HepG2 (cell line): ENCODE results near the gene TK1. TPM values are rescaled to one million over a fixed set of nuclear protein-coding genes. Genes with fewer than 3 reads are reported as not detected.
A peak's percentile ranks its signal among the peaks of the same experiment; 100 is the strongest.

Experiments
- ARNTL ChIP-seq: sonication (generic); formaldehyde crosslinking; IDR thresholded peaks from 2 replicates; pipeline ENCODE4 v1.4.0; 2020; ENCODE audit warnings: mild to moderate bottlenecking, missing genetic modification reagents
- HOXA7 ChIP-seq: sonication (generic); formaldehyde crosslinking; IDR thresholded peaks from 2 replicates; pipeline ENCODE4 v1.8.1; 2022; ENCODE audit warnings: mild to moderate bottlenecking, missing genetic modification reagents, moderate library complexity
- JDP2 ChIP-seq: sonication (generic); formaldehyde crosslinking; IDR thresholded peaks from 2 replicates; pipeline ENCODE4 v1.8.1; 2022; ENCODE audit warnings: missing genetic modification reagents, borderline replicate concordance
- LCORL ChIP-seq, 2 experiments: fragments of 450-650 bp in 1 of 2; sonication (generic) in 1 of 2; formaldehyde crosslinking in 1 of 2; IDR thresholded peaks; 2 replicates each; pipeline versions ENCODE4 v1.5.0 to v1.6.1; 2017 to 2020; ENCODE audit warnings: antibody characterized with exemption in 1 of 2, missing genetic modification reagents in 1 of 2
- MXD4 ChIP-seq: IDR thresholded peaks from 2 replicates; pipeline ENCODE4 v1.6.1; 2016; ENCODE audit warnings: mild to moderate bottlenecking, missing biosample characterization, missing genetic modification reagents
- SRSF4 ChIP-seq: fragments of 200-400 bp; formaldehyde crosslinking; IDR thresholded peaks from one replicate; pipeline ENCODE4 v1.6.1; 2018; ENCODE audit warnings: mild to moderate bottlenecking, low read depth, low read length, moderate library complexity; ENCODE audit not compliant: poor library complexity, severe bottlenecking
- TEAD2 ChIP-seq: sonication (generic); formaldehyde crosslinking; IDR thresholded peaks from 2 replicates; pipeline ENCODE4 v1.9.0; 2021; ENCODE audit warnings: missing genetic modification reagents
- ZNF264 ChIP-seq: sonication (generic); formaldehyde crosslinking; IDR thresholded peaks from 2 replicates; pipeline ENCODE4 v1.4.0; 2020; ENCODE audit warnings: missing genetic modification reagents
- ZNF468 ChIP-seq: sonication (generic); formaldehyde crosslinking; IDR thresholded peaks from 2 replicates; pipeline ENCODE4 v1.8.0; 2022; ENCODE audit warnings: mild to moderate bottlenecking, moderate library complexity, missing genetic modification reagents
- ZNF772 ChIP-seq: sonication (generic); formaldehyde crosslinking; IDR thresholded peaks from 2 replicates; pipeline ENCODE4 v1.5.0; 2020; ENCODE audit warnings: mild to moderate bottlenecking, missing genetic modification reagents
- polyA plus RNA-seq, 8 experiments: library from polyadenylated mRNA; depleted of rRNA in 3 of 8; stranded (reverse) in 7 of 8; unstranded in 1 of 8; fragments of >200 nt; fragmentation: Illumina TruSeq in 4 of 8; extraction: Trizol in 4 of 8; gene quantifications; 2 replicates each; pipeline versions ENCODE4 v1.2.1 to v1.2.3, GENCODE V29; 2011 to 2016; ENCODE audit warnings: low read depth in 4 of 8, missing spikeins in 1 of 8, mixed read lengths in 1 of 8; ENCODE audit not compliant: insufficient read depth in 1 of 8
- total RNA-seq, 5 experiments: library from RNA; depleted of rRNA; stranded (reverse); fragments of >200 nt; fragmentation: Illumina TruSeq; extraction: Trizol; gene quantifications; 2 replicates each; pipeline ENCODE4 v1.2.3, GENCODE V29; 2016; ENCODE audit warnings: low read depth in 1 of 5
- TF ChIP-seq, protein P1 (sequence below): sonication (generic); formaldehyde crosslinking; IDR thresholded peaks from 2 replicates; pipeline ENCODE4 v1.4.0; 2020; ENCODE audit warnings: mild to moderate bottlenecking, missing genetic modification reagents
- TF ChIP-seq, protein P2 (sequence below): sonication (generic); formaldehyde crosslinking; conservative IDR thresholded peaks from 2 replicates; pipeline ENCODE4 v1.8.0; 2022; ENCODE audit warnings: low read depth, missing genetic modification reagents
- TF ChIP-seq, protein P3 (sequence below): sonication (generic); formaldehyde crosslinking; conservative IDR thresholded peaks from 2 replicates; pipeline ENCODE4 v1.8.0; 2022; ENCODE audit warnings: mild to moderate bottlenecking, moderate library complexity, missing genetic modification reagents
- TF ChIP-seq, protein P4 (sequence below): sonication (generic); formaldehyde crosslinking; conservative IDR thresholded peaks from 2 replicates; pipeline ENCODE4 v1.4.0; 2020; ENCODE audit warnings: missing genetic modification reagents

The TK1 gene
- total and polyA plus RNA-seq, 2 of the 13 experiments (the other 11 are each of a cell fraction or from before 2014, with no cell fraction given) = 45.0 to 96.0 TPM

- no peak for TF ChIP-seq JDP2
- no peak for TF ChIP-seq TEAD2
- peak; percentile 46; the same call in 1 of the 2 replicates for TF ChIP-seq ZNF772 (CRISPR knock-in tag)
- TF ChIP-seq SRSF4 = no peak
- TF ChIP-seq ARNTL (CRISPR knock-in tag) = no peak
- no peak for TF ChIP-seq LCORL (IDR thresholded peaks at IDR 0.05)
- no peak; the same call in 1 of the 2 replicates for TF ChIP-seq LCORL (CRISPR knock-in tag; IDR thresholded peaks at IDR 0.05)
- no peak for TF ChIP-seq ZNF264 (CRISPR knock-in tag)
- TF ChIP-seq, protein P1, sequence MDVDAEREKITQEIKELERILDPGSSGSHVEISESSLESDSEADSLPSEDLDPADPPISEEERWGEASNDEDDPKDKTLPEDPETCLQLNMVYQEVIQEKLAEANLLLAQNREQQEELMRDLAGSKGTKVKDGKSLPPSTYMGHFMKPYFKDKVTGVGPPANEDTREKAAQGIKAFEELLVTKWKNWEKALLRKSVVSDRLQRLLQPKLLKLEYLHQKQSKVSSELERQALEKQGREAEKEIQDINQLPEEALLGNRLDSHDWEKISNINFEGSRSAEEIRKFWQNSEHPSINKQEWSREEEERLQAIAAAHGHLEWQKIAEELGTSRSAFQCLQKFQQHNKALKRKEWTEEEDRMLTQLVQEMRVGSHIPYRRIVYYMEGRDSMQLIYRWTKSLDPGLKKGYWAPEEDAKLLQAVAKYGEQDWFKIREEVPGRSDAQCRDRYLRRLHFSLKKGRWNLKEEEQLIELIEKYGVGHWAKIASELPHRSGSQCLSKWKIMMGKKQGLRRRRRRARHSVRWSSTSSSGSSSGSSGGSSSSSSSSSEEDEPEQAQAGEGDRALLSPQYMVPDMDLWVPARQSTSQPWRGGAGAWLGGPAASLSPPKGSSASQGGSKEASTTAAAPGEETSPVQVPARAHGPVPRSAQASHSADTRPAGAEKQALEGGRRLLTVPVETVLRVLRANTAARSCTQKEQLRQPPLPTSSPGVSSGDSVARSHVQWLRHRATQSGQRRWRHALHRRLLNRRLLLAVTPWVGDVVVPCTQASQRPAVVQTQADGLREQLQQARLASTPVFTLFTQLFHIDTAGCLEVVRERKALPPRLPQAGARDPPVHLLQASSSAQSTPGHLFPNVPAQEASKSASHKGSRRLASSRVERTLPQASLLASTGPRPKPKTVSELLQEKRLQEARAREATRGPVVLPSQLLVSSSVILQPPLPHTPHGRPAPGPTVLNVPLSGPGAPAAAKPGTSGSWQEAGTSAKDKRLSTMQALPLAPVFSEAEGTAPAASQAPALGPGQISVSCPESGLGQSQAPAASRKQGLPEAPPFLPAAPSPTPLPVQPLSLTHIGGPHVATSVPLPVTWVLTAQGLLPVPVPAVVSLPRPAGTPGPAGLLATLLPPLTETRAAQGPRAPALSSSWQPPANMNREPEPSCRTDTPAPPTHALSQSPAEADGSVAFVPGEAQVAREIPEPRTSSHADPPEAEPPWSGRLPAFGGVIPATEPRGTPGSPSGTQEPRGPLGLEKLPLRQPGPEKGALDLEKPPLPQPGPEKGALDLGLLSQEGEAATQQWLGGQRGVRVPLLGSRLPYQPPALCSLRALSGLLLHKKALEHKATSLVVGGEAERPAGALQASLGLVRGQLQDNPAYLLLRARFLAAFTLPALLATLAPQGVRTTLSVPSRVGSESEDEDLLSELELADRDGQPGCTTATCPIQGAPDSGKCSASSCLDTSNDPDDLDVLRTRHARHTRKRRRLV (CRISPR knock-in tag) = no peak
- TF ChIP-seq, protein P2, sequence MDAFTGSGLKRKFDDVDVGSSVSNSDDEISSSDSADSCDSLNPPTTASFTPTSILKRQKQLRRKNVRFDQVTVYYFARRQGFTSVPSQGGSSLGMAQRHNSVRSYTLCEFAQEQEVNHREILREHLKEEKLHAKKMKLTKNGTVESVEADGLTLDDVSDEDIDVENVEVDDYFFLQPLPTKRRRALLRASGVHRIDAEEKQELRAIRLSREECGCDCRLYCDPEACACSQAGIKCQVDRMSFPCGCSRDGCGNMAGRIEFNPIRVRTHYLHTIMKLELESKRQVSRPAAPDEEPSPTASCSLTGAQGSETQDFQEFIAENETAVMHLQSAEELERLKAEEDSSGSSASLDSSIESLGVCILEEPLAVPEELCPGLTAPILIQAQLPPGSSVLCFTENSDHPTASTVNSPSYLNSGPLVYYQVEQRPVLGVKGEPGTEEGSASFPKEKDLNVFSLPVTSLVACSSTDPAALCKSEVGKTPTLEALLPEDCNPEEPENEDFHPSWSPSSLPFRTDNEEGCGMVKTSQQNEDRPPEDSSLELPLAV = no peak
- peak; percentile 59; the same call in 1 of the 2 replicates for TF ChIP-seq MXD4 (CRISPR knock-in tag)
- no peak for TF ChIP-seq HOXA7 (CRISPR knock-in tag)
- no peak for TF ChIP-seq ZNF468 (CRISPR knock-in tag)
- TF ChIP-seq, protein P3, sequence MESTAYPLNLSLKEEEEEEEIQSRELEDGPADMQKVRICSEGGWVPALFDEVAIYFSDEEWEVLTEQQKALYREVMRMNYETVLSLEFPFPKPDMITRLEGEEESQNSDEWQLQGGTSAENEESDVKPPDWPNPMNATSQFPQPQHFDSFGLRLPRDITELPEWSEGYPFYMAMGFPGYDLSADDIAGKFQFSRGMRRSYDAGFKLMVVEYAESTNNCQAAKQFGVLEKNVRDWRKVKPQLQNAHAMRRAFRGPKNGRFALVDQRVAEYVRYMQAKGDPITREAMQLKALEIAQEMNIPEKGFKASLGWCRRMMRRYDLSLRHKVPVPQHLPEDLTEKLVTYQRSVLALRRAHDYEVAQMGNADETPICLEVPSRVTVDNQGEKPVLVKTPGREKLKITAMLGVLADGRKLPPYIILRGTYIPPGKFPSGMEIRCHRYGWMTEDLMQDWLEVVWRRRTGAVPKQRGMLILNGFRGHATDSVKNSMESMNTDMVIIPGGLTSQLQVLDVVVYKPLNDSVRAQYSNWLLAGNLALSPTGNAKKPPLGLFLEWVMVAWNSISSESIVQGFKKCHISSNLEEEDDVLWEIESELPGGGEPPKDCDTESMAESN (CRISPR knock-in tag) = peak; percentile 72
- TF ChIP-seq, protein P4, sequence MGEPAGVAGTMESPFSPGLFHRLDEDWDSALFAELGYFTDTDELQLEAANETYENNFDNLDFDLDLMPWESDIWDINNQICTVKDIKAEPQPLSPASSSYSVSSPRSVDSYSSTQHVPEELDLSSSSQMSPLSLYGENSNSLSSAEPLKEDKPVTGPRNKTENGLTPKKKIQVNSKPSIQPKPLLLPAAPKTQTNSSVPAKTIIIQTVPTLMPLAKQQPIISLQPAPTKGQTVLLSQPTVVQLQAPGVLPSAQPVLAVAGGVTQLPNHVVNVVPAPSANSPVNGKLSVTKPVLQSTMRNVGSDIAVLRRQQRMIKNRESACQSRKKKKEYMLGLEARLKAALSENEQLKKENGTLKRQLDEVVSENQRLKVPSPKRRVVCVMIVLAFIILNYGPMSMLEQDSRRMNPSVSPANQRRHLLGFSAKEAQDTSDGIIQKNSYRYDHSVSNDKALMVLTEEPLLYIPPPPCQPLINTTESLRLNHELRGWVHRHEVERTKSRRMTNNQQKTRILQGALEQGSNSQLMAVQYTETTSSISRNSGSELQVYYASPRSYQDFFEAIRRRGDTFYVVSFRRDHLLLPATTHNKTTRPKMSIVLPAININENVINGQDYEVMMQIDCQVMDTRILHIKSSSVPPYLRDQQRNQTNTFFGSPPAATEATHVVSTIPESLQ (CRISPR knock-in tag) = no peak
Observed at GRCh38 chr17:78133971-78134898, 52.6 kb downstream of the TK1 start (continued).
